ENCODE results near the gene PPFIBP1. TPM values are rescaled to one million over a fixed set of nuclear protein-coding genes. Genes with fewer than 3 reads are reported as not detected.

Gene PPFIBP1
- total RNA-seq, 5 donors from 2014 or later (not counting 1 experiment from before 2014, with no cell fraction given) = 4.1 to 6.1 (median 5.8) TPM

DNA sequence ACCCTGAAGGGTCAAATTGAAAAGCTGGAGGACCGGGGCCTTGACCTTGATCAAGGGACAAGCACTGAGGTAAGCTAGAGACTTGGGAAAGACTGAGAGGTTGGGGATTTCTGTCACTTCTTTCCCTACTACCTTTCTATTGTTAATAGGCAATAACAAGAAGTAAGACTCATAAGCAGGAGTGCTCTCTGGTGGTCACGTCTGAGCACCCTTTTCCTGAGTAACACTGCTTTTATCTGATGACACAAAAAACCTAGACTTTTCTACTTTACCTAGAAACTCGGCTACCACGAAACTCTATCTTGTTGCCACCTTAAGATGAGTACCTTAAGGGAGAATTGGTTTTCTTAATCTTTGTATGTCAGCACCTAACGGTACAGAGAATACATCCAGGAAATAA is 35.5 kb upstream of the PPFIBP1 start:
- Mint-ChIP-seq H3K36me3 (no peaks in the 10 kb centered on the region), H3K27ac (no peak overlapping the region), H3K4me1 (no peaks in the 10 kb centered on the region), H3K4me3 (no peak overlapping the region), H3K9me3 (no peaks in the 10 kb centered on the region), H3K27me3 (peaks cover 4 to 7% of the 10 kb centered on the region in 2 donors)
- CTCF ChIA-PET = no interaction called here
- no CpG with 5 or more reads among the region's 5 CpGs for WGBS (ENCODE audit: insufficient coverage)
- H3K9me3 ChIP-seq = no peaks in the 10 kb centered on the region
- no peaks in the 10 kb centered on the region for H3K4me1 ChIP-seq (ENCODE audit: control insufficient read depth in 1 of 2, extremely low read depth in 1 of 2, insufficient read depth in 2 of 2, low read length in 2 of 2)
- peaks cover 0 to 4% of the 10 kb centered on the region in 2 experiments for H3K27me3 ChIP-seq (replicated peaks in 1 of 2; ENCODE audit: control insufficient read depth in 2 of 2, extremely low read depth in 1 of 2, insufficient read depth in 2 of 2, low read length in 1 of 2)
- DNase-seq (no peak), ATAC-seq (replicated peaks in 1 of 4) (no peak)
- POLR2A ChIA-PET = interaction anchor here in 1 of 2 donors (0.6 kb wide), 1 partner anchor 13 kb away, joined by 6 read pairs; no protein-coding TSS in a partner anchor
- no peaks in the 10 kb centered on the region for H3K36me3 ChIP-seq (ENCODE audit: control insufficient read depth in 2 of 2, extremely low read depth in 1 of 2, insufficient read depth in 1 of 2, low read length in 1 of 2)
- no peak overlapping the region for H3K27ac ChIP-seq (ENCODE audit: low read length)
- H3K4me3 ChIP-seq (ENCODE audit: control insufficient read depth in 1 of 2, extremely low read depth in 1 of 2, low read length in 1 of 2) = no peak overlapping the region

DNA sequence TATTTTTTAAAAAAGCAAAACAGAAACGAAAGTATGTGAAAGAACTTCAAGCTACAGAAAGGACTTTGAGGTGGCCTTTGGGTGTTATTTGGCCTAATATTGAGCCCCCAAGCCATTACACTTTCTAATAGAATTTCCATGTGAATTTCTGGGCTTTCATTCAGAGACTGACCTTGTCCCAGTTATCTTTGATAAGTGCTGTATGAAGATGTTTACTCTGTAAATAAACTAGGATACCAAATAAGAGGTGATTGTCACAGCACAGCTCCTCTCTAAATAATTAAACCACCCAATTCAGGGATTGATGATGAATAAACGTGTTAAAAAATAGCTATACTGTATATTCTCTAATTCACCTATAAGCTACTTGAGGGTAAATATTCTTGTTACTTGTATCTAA is 32.8 kb upstream of the PPFIBP1 start:
- Histone ChIP-seq H3K27me3 (replicated peaks in 1 of 2; ENCODE audit: control insufficient read depth in 2 of 2, extremely low read depth in 1 of 2, insufficient read depth in 2 of 2, low read length in 1 of 2) (peaks cover 0 to 4% of the 10 kb centered on the region in 2 experiments), H3K4me3 (ENCODE audit: control insufficient read depth in 1 of 2, extremely low read depth in 1 of 2, low read length in 1 of 2) (no peak overlapping the region), H3K9me3 (no peaks in the 10 kb centered on the region), H3K36me3 (ENCODE audit: control insufficient read depth in 2 of 2, extremely low read depth in 1 of 2, insufficient read depth in 1 of 2, low read length in 1 of 2) (no peaks in the 10 kb centered on the region), H3K4me1 (ENCODE audit: control insufficient read depth in 1 of 2, extremely low read depth in 1 of 2, insufficient read depth in 2 of 2, low read length in 2 of 2) (no peaks in the 10 kb centered on the region), H3K27ac (ENCODE audit: low read length) (no peak overlapping the region)
- POLR2A ChIA-PET = no interaction called here
- Mint-ChIP-seq H3K4me1 (no peaks in the 10 kb centered on the region), H3K27ac (no peak overlapping the region), H3K4me3 (no peak overlapping the region), H3K27me3 (peaks cover 4 to 7% of the 10 kb centered on the region in 2 donors), H3K36me3 (no peaks in the 10 kb centered on the region), H3K9me3 (no peaks in the 10 kb centered on the region)
- ATAC-seq (replicated peaks in 1 of 4) (no peak), DNase-seq (no peak)
- CTCF ChIA-PET = interaction anchor here in 1 of 2 donors (0.6 kb wide), 1 partner anchor 29 kb away, joined by 3 read pairs; no protein-coding TSS in a partner anchor
- no CpG with 5 or more reads among the region's 2 CpGs for WGBS (ENCODE audit: insufficient coverage)

DNA sequence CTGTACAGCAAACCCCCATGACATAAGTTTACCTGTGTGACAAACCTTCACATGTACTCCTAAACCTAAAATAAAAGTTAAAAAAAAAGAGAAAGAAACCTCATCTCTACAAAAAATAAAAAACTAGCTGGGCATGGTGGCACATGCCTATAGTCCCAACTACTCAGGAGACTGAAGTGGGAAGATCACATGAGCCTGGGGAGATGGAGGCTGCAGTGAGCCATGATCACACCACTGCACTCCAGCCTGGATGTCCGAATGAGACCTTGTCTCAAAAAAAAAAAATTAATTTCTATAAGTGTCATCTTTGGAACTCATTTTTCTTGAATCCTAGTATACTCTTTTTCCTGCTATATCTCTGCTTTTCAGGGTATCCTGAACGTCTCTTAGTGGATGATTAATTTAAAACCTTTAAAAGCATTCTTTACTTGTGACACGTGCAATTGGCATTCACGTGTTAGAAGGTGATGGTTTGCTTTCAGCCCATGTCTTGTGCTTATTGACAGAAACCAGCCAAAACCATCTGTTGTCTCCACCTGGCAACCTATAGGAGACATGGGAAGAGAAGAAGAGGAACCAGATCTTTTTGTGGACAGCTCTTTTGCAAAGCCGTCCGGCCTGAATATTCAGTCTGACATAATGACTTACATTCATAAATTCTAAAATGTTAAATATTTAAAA is 30.6 kb upstream of the PPFIBP1 start:
- DNase-seq = no peak
- Histone ChIP-seq H3K36me3 (ENCODE audit: control insufficient read depth in 2 of 2, extremely low read depth in 1 of 2, insufficient read depth in 1 of 2, low read length in 1 of 2) (no peaks in the 10 kb centered on the region), H3K27ac (ENCODE audit: low read length) (no peak overlapping the region), H3K4me3 (ENCODE audit: control insufficient read depth in 1 of 2, extremely low read depth in 1 of 2, low read length in 1 of 2) (no peak overlapping the region), H3K4me1 (ENCODE audit: control insufficient read depth in 1 of 2, extremely low read depth in 1 of 2, insufficient read depth in 2 of 2, low read length in 2 of 2) (no peaks in the 10 kb centered on the region), H3K27me3 (replicated peaks in 1 of 2; ENCODE audit: control insufficient read depth in 2 of 2, extremely low read depth in 1 of 2, insufficient read depth in 2 of 2, low read length in 1 of 2) (peaks cover 0 to 8% of the 10 kb centered on the region in 2 experiments), H3K9me3 (no peaks in the 10 kb centered on the region)
- H3K36me3 Mint-ChIP-seq = no peaks in the 10 kb centered on the region
- no CpG with 5 or more reads among the region's 6 CpGs for WGBS (ENCODE audit: insufficient coverage)
- no peak overlapping the region for H3K27ac Mint-ChIP-seq
- POLR2A ChIA-PET = no interaction called here
- H3K4me3 Mint-ChIP-seq = no peak overlapping the region
- no peak for ATAC-seq (replicated peaks in 1 of 4)
- H3K9me3 Mint-ChIP-seq = peaks cover 0 to 4% (median 0%) of the 10 kb centered on the region in 3 donors
- H3K27me3 Mint-ChIP-seq = peaks cover 15 to 17% of the 10 kb centered on the region in 2 donors
- H3K4me1 Mint-ChIP-seq = peaks cover 0 to 11% (median 0%) of the 10 kb centered on the region in 3 donors
- CTCF ChIA-PET = no interaction called here

DNA sequence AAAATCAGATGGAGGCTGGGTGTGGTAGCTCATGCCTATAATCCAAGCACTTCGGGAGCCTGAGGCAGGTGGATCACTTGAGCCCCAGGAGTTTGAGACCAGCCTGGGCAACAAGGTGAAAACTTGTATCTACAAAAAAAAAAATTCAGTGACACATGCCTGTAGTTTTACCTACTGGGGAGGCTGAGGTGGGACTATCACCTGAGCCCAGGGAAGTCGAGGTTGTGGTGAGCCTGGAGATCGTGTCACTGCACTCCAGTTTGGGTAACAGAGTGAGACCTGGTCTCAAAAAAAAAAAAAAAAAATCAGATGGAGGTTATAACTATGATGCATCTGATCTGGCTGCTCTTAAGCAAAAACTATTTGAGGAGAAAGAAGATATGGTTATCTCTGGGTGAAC is 26.6 kb upstream of the PPFIBP1 start:
- Histone ChIP-seq H3K27me3 (replicated peaks in 1 of 2; ENCODE audit: control insufficient read depth in 2 of 2, extremely low read depth in 1 of 2, insufficient read depth in 2 of 2, low read length in 1 of 2) (peaks cover 0 to 4% of the 10 kb centered on the region in 2 experiments), H3K4me3 (ENCODE audit: control insufficient read depth in 1 of 2, extremely low read depth in 1 of 2, low read length in 1 of 2) (no peak overlapping the region), H3K36me3 (ENCODE audit: control insufficient read depth in 2 of 2, extremely low read depth in 1 of 2, insufficient read depth in 1 of 2, low read length in 1 of 2) (no peaks in the 10 kb centered on the region), H3K27ac (ENCODE audit: low read length) (no peak overlapping the region), H3K9me3 (no peaks in the 10 kb centered on the region), H3K4me1 (ENCODE audit: control insufficient read depth in 1 of 2, extremely low read depth in 1 of 2, insufficient read depth in 2 of 2, low read length in 2 of 2) (peaks cover 0 to 6% of the 10 kb centered on the region in 2 experiments)
- H3K9me3 Mint-ChIP-seq = peaks cover 0 to 4% (median 0%) of the 10 kb centered on the region in 3 donors
- H3K27me3 Mint-ChIP-seq = peaks cover 13 to 22% of the 10 kb centered on the region in 2 donors
- no peaks in the 10 kb centered on the region for H3K36me3 Mint-ChIP-seq
- WGBS (ENCODE audit: insufficient coverage) = 81% methylated on average over 2 of the region's 3 CpGs
- POLR2A ChIA-PET = interaction anchor here in 1 of 2 donors (0.7 kb wide), 1 partner anchor 958 kb away, joined by 3 read pairs; no protein-coding TSS in a partner anchor
- CTCF ChIA-PET = interaction anchor here (0.7 to 0.8 kb wide), 2 partner anchors 59 to 87 kb away, joined by 4 to 5 read pairs; no protein-coding TSS in a partner anchor
- DNase-seq (no peak), ATAC-seq (replicated peaks in 1 of 4) (no peak)
- peaks cover 9 to 20% (median 10%) of the 10 kb centered on the region in 3 donors for H3K4me1 Mint-ChIP-seq
- no peak overlapping the region for H3K4me3 Mint-ChIP-seq
- H3K27ac Mint-ChIP-seq = no peak overlapping the region

DNA sequence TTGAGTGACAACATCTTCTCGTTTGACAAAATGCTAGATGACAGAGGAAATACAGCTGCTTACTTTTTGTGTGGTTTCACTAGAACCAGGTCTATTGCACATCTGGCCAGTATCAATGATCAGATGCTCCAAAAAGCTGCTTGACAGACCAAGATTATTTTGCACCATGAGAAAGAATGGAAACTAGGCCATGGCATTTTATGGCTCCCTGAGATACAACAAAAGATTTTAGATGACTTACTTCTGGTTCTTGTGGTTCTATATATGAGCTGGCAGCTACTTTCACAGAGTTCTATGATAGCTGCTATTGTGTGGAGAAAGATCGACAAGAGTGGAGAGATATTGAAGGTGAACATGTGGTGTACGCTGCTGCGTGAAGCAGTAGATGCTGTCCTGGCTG is 25.9 kb upstream of the PPFIBP1 start:
- Histone ChIP-seq H3K27me3 (replicated peaks in 1 of 2; ENCODE audit: control insufficient read depth in 2 of 2, extremely low read depth in 1 of 2, insufficient read depth in 2 of 2, low read length in 1 of 2) (peaks cover 0 to 4% of the 10 kb centered on the region in 2 experiments), H3K27ac (ENCODE audit: low read length) (no peak overlapping the region), H3K36me3 (ENCODE audit: control insufficient read depth in 2 of 2, extremely low read depth in 1 of 2, insufficient read depth in 1 of 2, low read length in 1 of 2) (no peaks in the 10 kb centered on the region), H3K4me1 (ENCODE audit: control insufficient read depth in 1 of 2, extremely low read depth in 1 of 2, insufficient read depth in 2 of 2, low read length in 2 of 2) (peaks cover 0 to 6% of the 10 kb centered on the region in 2 experiments), H3K9me3 (no peaks in the 10 kb centered on the region), H3K4me3 (ENCODE audit: control insufficient read depth in 1 of 2, extremely low read depth in 1 of 2, low read length in 1 of 2) (no peak overlapping the region)
- peaks cover 10 to 22% (median 10%) of the 10 kb centered on the region in 3 donors for H3K4me1 Mint-ChIP-seq
- ATAC-seq (replicated peaks in 1 of 4) (no peak), DNase-seq (no peak)
- peaks cover 13 to 22% of the 10 kb centered on the region in 2 donors for H3K27me3 Mint-ChIP-seq
- no peak overlapping the region for H3K27ac Mint-ChIP-seq
- no peaks in the 10 kb centered on the region for H3K36me3 Mint-ChIP-seq
- 0% methylated on average over 2 of the region's 4 CpGs for WGBS (ENCODE audit: insufficient coverage)
- H3K9me3 Mint-ChIP-seq = peaks cover 0 to 4% (median 0%) of the 10 kb centered on the region in 3 donors
- no peak overlapping the region for H3K4me3 Mint-ChIP-seq
- CTCF ChIA-PET = no interaction called here
- POLR2A ChIA-PET = no interaction called here

DNA sequence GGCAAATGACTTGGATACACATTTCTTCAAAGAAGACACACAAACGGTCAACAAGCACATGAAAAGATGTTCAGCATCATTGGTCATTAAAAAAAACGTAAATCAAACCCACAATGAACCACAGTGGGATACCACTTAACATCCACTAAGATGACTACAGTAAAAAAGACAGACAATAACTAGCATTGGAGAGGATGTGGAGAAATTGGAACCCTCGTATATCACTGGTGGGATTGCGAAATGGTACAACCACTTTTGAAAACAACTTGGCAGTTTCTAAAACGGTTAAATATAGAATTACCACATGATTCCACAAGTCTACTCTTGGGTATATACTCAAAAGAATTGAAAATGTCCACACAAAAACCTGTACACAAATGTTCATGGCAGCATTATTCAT is 25.2 kb upstream of the PPFIBP1 start:
- WGBS (ENCODE audit: insufficient coverage) = 49% methylated on average over 2 of the region's 5 CpGs
- no peak for DNase-seq
- no peaks in the 10 kb centered on the region for H3K36me3 ChIP-seq (ENCODE audit: control insufficient read depth in 2 of 2, extremely low read depth in 1 of 2, insufficient read depth in 1 of 2, low read length in 1 of 2)
- H3K36me3 Mint-ChIP-seq = no peaks in the 10 kb centered on the region
- peaks cover 10 to 22% (median 10%) of the 10 kb centered on the region in 3 donors for H3K4me1 Mint-ChIP-seq
- no peak overlapping the region for H3K27ac ChIP-seq (ENCODE audit: low read length)
- H3K9me3 Mint-ChIP-seq = peaks cover 0 to 4% (median 0%) of the 10 kb centered on the region in 3 donors
- peaks cover 0 to 4% of the 10 kb centered on the region in 2 experiments for H3K27me3 ChIP-seq (replicated peaks in 1 of 2; ENCODE audit: control insufficient read depth in 2 of 2, extremely low read depth in 1 of 2, insufficient read depth in 2 of 2, low read length in 1 of 2)
- H3K9me3 ChIP-seq = no peaks in the 10 kb centered on the region
- no peak overlapping the region for H3K4me3 ChIP-seq (ENCODE audit: control insufficient read depth in 1 of 2, extremely low read depth in 1 of 2, low read length in 1 of 2)
- H3K4me1 ChIP-seq (ENCODE audit: control insufficient read depth in 1 of 2, extremely low read depth in 1 of 2, insufficient read depth in 2 of 2, low read length in 2 of 2) = peaks cover 0 to 6% of the 10 kb centered on the region in 2 experiments
- ATAC-seq (replicated peaks in 1 of 4) = no peak
- H3K4me3 Mint-ChIP-seq = no peak overlapping the region
- POLR2A ChIA-PET = no interaction called here
- no peak overlapping the region for H3K27ac Mint-ChIP-seq
- peaks cover 13 to 22% of the 10 kb centered on the region in 2 donors for H3K27me3 Mint-ChIP-seq
- CTCF ChIA-PET = no interaction called here
